Activated T-cell treated with anti-CD3 and anti-CD28 coated beads, Interleukin-2, amount 50 U/mL, for 48 hours (primary cell): ENCODE measurements around the gene RPL41.
A peak's percentile ranks its signal among the peaks of the same experiment; 100 is the strongest.
"Not testable (repeated sequence)": the region's sequence is repeated elsewhere in the genome, so short reads cannot be mapped to it uniquely, and the experiment has no call there.

Experiments used
- DNase-seq, 2 experiments: peaks; one replicate each; pipeline ENCODE4 v3.0.0-alpha.2; 2020

The RPL41 gene

GRCh38 chr12:56156464-56157200 lies 40.2 kb downstream of the RPL41 start:
- not testable (repeated sequence) for DNase-seq

- peak; percentile 75 to 79 for DNase-seq
Measured at GRCh38 chr12:56157201-56158028, 41.0 kb downstream of the RPL41 start.

GRCh38 chr12:56158029-56158925 lies 41.8 kb downstream of the RPL41 start, which contains the start of gene MYL6:
TSS of gene MYL6 (plus strand) at chr12:56158359. CDS start at chr12:56158402, 43 bp downstream.
- peak; percentile 90 to 91 for DNase-seq

- DNase-seq: peak; percentile 46 to 54
Measured at GRCh38 chr12:56158926-56159461, 42.6 kb downstream of the RPL41 start.

GRCh38 chr12:56159482-56160192 lies 43.2 kb downstream of the RPL41 start:
- no peak for DNase-seq

- DNase-seq: peak; percentile 65 to 74
Measured at GRCh38 chr12:56160193-56160763, 43.8 kb downstream of the RPL41 start.

- no peak for DNase-seq
Measured at GRCh38 chr12:56160894-56161689, 44.7 kb downstream of the RPL41 start.

GRCh38 chr12:56161690-56162351 lies 45.4 kb downstream of the RPL41 start:
- no peak for DNase-seq

- no peak for DNase-seq
Measured at GRCh38 chr12:56162468-56163290, 46.2 kb downstream of the RPL41 start.

GRCh38 chr12:56163533-56164344 lies 47.3 kb downstream of the RPL41 start:
- DNase-seq: no peak

GRCh38 chr12:56164345-56164729 lies 47.9 kb downstream of the RPL41 start:
- DNase-seq: no peak

GRCh38 chr12:56165369-56165768 lies 48.9 kb downstream of the RPL41 start:
- DNase-seq: no peak
